Mammary epithelial cell (primary cell): Measurements from ENCODE around the gene ERMAP.

Experiments used
- EZH2 ChIP-seq: IDR thresholded peaks from 2 replicates; pipeline ENCODE4 v1.6.1; 2012; ENCODE audit warnings: low read length, inconsistent platforms, borderline replicate concordance
- TF ChIP-seq, protein P1 (sequence below), 2 donors: IDR thresholded peaks in 1 of 2; conservative IDR thresholded peaks in 1 of 2; 2 replicates each; pipeline ENCODE4 v1.5.1; 2011 to 2012; ENCODE audit warnings: inconsistent platforms in 2 of 2, low read length in 2 of 2, mild to moderate bottlenecking in 2 of 2, control low read depth in 1 of 2, low read depth in 1 of 2; ENCODE audit not compliant: insufficient read depth in 1 of 2; ENCODE audit errors: extremely low read depth in 1 of 2

DNA sequence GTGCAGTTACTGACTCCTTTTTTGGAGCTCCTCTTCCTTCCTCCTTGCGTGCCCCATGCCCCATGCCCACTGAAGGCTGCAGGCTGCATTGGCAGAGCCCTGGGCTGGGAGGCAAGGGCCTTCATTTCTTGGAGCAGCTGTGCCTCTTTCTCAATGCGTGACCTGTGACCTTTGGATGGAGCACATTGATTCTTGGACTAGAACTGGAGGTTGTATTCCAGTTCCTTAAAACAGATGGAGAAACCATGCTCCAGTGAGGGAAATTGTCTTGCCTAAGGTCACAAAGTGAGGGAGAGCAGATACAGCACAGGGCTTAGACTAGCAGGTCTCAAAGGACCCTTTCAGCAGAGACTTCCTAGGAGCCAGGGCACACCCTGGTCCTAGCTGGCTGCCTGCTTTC is 23.1 kb upstream of the ERMAP start:
- TF ChIP-seq, protein P1, sequence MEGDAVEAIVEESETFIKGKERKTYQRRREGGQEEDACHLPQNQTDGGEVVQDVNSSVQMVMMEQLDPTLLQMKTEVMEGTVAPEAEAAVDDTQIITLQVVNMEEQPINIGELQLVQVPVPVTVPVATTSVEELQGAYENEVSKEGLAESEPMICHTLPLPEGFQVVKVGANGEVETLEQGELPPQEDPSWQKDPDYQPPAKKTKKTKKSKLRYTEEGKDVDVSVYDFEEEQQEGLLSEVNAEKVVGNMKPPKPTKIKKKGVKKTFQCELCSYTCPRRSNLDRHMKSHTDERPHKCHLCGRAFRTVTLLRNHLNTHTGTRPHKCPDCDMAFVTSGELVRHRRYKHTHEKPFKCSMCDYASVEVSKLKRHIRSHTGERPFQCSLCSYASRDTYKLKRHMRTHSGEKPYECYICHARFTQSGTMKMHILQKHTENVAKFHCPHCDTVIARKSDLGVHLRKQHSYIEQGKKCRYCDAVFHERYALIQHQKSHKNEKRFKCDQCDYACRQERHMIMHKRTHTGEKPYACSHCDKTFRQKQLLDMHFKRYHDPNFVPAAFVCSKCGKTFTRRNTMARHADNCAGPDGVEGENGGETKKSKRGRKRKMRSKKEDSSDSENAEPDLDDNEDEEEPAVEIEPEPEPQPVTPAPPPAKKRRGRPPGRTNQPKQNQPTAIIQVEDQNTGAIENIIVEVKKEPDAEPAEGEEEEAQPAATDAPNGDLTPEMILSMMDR (conservative IDR thresholded peaks at IDR 0.05 in 1 of 2, IDR thresholded peaks at IDR 0.05 in 1 of 2; ENCODE audit: extremely low read depth in 1 of 2, insufficient read depth in 1 of 2, low read depth in 1 of 2, low read length in 2 of 2) = no peak
- no peak for TF ChIP-seq EZH2
